GM19025 (cell line): ENCODE results near the gene RANBP1.

Experiments
- ATAC-seq: cut with Tn5 transposase; IDR thresholded peaks from one replicate; pipeline ENCODE4 v1.9.1; 2021; ENCODE audit warnings: mild to moderate bottlenecking, low read depth, moderate library complexity; ENCODE audit not compliant: unreplicated experiment

Gene RANBP1

GRCh38 chr22:20106849-20107237 is 9.1 kb upstream of the RANBP1 start:
- ATAC-seq, result no peak

- ATAC-seq, result no peak
These were observed 8.4 kb upstream of the RANBP1 start for GRCh38 chr22:20107471-20107901.

- ATAC-seq, result no peak
These were observed 7.8 kb upstream of the RANBP1 start for GRCh38 chr22:20107951-20108756.

- ATAC-seq, result no peak
These were observed 7.1 kb upstream of the RANBP1 start for GRCh38 chr22:20108757-20109230.

GRCh38 chr22:20109411-20110358 is 6.2 kb upstream of the RANBP1 start:
- no peak for ATAC-seq

GRCh38 chr22:20110359-20110985 is 5.4 kb upstream of the RANBP1 start:
- ATAC-seq, result no peak

- ATAC-seq, result no peak
These were observed 4.7 kb upstream of the RANBP1 start for GRCh38 chr22:20111045-20111688.

- ATAC-seq, result no peak
These were observed 3.9 kb upstream of the RANBP1 start for GRCh38 chr22:20111689-20112622.

GRCh38 chr22:20112623-20113511 is 3.0 kb upstream of the RANBP1 start:
- ATAC-seq, result no peak

GRCh38 chr22:20113551-20114310 is 2.2 kb upstream of the RANBP1 start:
- no peak for ATAC-seq

- ATAC-seq, result no peak
These were observed 1.1 kb upstream of the RANBP1 start for GRCh38 chr22:20114506-20115475.

GRCh38 chr22:20116376-20116950 is 559 bp downstream of the RANBP1 start:
- ATAC-seq, result no peak

GRCh38 chr22:20116951-20117632 is 1.2 kb downstream of the RANBP1 start, which contains the start of gene TRMT2A:
TRMT2A (minus strand) TSS chr22:20117226; CDS start chr22:20116906, 320 bp downstream.
- peak; percentile 80 for ATAC-seq

- ATAC-seq, result peak; percentile 14
These were observed 1.9 kb downstream of the RANBP1 start for GRCh38 chr22:20117633-20118299.
